Uterus (tissue), 2 donors: ENCODE results near the gene FXYD4.

Experiments
- POLR2A ChIP-seq, 2 donors: fragments of 450-650 bp; IDR thresholded peaks; one replicate each; pipeline ENCODE4 v1.6.1; 2016; ENCODE audit warnings: antibody characterized with exemption in 2 of 2, mild to moderate bottlenecking in 1 of 2, moderate library complexity in 1 of 2
- TF ChIP-seq, protein P1 (sequence below), 4 experiments: fragments of 200-600 bp in 2 of 4; fragments of 450-650 bp in 2 of 4; sonication (generic) in 2 of 4; IDR thresholded peaks; one replicate each; pipeline ENCODE4 v1.5.1; 2016 to 2019; ENCODE audit warnings: antibody characterized with exemption in 4 of 4, mild to moderate bottlenecking in 2 of 4, moderate library complexity in 1 of 4

GRCh38 chr10:43350686-43351085 lies 20.8 kb upstream of the FXYD4 start:
- TF ChIP-seq, protein P1, sequence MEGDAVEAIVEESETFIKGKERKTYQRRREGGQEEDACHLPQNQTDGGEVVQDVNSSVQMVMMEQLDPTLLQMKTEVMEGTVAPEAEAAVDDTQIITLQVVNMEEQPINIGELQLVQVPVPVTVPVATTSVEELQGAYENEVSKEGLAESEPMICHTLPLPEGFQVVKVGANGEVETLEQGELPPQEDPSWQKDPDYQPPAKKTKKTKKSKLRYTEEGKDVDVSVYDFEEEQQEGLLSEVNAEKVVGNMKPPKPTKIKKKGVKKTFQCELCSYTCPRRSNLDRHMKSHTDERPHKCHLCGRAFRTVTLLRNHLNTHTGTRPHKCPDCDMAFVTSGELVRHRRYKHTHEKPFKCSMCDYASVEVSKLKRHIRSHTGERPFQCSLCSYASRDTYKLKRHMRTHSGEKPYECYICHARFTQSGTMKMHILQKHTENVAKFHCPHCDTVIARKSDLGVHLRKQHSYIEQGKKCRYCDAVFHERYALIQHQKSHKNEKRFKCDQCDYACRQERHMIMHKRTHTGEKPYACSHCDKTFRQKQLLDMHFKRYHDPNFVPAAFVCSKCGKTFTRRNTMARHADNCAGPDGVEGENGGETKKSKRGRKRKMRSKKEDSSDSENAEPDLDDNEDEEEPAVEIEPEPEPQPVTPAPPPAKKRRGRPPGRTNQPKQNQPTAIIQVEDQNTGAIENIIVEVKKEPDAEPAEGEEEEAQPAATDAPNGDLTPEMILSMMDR (IDR thresholded peaks at IDR 0.05) = no peak
- TF ChIP-seq POLR2A (IDR thresholded peaks at IDR 0.05) = no peak
